VCaP (cell line): ENCODE data around the gene BTRC.

Experiments
- H3K27ac ChIP-seq: fragments of 450-650 bp; 2 replicates; pipeline ENCODE4 v1.5.1; 2017
- CTCF ChIP-seq: fragments of 450-650 bp; conservative IDR thresholded peaks from 2 replicates; pipeline ENCODE4 v1.5.1; 2017; ENCODE audit warnings: mild to moderate bottlenecking, moderate library complexity

BTRC gene

GRCh38 chr10:101577121-101577871 is 223.3 kb downstream of the BTRC start:
- no peak overlapping the region for H3K27ac ChIP-seq
- TF ChIP-seq CTCF = no peak

- TF ChIP-seq CTCF = no peak
- no peak overlapping the region for H3K27ac ChIP-seq
Observed at GRCh38 chr10:101578192-101578591, 224.2 kb downstream of the BTRC start.

GRCh38 chr10:101578803-101579515 is 225.0 kb downstream of the BTRC start:
- no peak overlapping the region for H3K27ac ChIP-seq
- no peak for TF ChIP-seq CTCF

GRCh38 chr10:101579516-101579870 is 225.5 kb downstream of the BTRC start:
- no peak for TF ChIP-seq CTCF
- no peak overlapping the region for H3K27ac ChIP-seq

- H3K27ac ChIP-seq = no peak overlapping the region
- no peak for TF ChIP-seq CTCF
Observed at GRCh38 chr10:101580486-101581399, 226.8 kb downstream of the BTRC start.

- no peak for TF ChIP-seq CTCF
Observed at GRCh38 chr10:101585841-101586240, 231.9 kb downstream of the BTRC start.

More at GRCh38 chr10:101585841-101586240, 231.9 kb downstream of the BTRC start:
- no peak overlapping the region for H3K27ac ChIP-seq
